ENCODE data around the gene PACRG.

DNA sequence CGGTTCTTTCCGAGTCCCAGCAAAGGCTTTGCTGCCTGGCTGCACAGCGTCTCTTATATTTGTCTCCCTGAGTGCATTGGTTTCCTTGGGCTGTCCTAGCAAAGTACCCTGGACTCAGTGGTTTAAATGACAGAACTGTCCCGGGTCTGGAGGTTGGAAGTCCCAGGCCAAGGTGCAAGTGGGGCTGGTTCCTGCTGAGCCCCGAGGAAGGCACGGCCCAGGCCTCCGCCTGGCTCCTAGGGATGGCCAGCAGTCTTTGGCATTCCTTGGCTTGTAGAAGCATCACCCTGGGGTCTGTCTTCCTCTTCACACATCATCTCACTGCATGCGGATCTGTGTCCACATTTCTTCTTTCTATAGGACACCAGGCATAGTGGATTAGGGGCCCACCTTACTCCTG lies 621.9 kb downstream of the PACRG start:
- TF ChIP-seq POLR2AphosphoS5 (IDR thresholded peaks at IDR 0.05) (no peak), POLR2A (IDR thresholded peaks at IDR 0.05) (no peak)
- TF ChIP-seq, protein P1, sequence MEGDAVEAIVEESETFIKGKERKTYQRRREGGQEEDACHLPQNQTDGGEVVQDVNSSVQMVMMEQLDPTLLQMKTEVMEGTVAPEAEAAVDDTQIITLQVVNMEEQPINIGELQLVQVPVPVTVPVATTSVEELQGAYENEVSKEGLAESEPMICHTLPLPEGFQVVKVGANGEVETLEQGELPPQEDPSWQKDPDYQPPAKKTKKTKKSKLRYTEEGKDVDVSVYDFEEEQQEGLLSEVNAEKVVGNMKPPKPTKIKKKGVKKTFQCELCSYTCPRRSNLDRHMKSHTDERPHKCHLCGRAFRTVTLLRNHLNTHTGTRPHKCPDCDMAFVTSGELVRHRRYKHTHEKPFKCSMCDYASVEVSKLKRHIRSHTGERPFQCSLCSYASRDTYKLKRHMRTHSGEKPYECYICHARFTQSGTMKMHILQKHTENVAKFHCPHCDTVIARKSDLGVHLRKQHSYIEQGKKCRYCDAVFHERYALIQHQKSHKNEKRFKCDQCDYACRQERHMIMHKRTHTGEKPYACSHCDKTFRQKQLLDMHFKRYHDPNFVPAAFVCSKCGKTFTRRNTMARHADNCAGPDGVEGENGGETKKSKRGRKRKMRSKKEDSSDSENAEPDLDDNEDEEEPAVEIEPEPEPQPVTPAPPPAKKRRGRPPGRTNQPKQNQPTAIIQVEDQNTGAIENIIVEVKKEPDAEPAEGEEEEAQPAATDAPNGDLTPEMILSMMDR (IDR thresholded peaks at IDR 0.05): no peak

Measured in prostate gland (tissue), 2 donors.